Measurements from ENCODE around the gene DGKH. TPM values are rescaled to one million over a fixed set of nuclear protein-coding genes. Genes with fewer than 3 reads are reported as not detected.
A peak's percentile ranks its signal among the peaks of the same experiment; 100 is the strongest.

The DGKH gene
- total RNA-seq, 1 donor = 3.9 TPM

DNA sequence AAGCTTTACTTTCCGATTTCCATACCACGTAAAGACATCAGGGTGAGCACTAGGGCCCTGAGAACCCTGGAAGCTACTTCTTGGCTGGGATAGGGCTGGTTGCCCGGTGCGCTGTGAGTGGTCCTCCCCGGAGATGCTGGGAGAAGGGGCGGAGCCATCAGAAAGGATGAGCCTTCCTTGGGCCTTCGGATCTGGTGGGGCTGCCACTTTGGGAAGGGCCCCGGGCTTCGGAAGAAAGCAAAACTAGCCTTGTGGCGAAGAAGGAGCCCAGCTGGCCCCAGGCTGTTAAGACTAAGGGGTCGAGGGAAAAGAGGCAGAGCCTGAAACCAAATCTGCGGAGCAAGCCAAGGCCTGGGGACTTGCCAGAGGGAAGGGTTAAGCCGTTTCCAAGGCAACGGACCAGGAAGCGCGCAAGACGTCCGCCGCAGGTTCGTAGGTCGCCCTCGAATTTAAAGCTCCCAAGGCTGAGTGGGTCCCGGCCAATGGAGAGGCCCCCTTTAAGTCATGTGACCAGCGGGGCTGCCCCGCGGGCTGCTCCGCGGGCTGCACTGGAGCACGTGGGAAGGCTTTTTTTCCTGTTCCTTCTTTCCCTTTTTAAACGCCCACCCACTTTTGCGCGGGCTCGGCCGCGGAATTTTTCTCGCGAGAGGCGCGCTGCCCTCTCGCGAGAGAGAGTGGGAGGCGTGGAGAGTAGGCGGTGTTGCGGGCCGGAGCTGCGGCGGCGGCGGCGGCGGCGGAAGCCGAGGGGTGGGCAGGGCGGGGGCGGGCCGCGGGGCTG is 223.1 kb downstream of the DGKH start:
- peaks cover 42% of the 10 kb centered on the region for H3K4me1 ChIP-seq (ENCODE audit: insufficient read depth, low read length)
- peak overlapping the region; percentile 58 for H3K4me3 ChIP-seq (ENCODE audit: low read length)
- H3K27me3 ChIP-seq (ENCODE audit: insufficient read depth, low read length) = no peaks in the 10 kb centered on the region
- no peaks in the 10 kb centered on the region for H3K9me3 ChIP-seq (ENCODE audit: low read depth, low read length)

GRCh38 chr13:42272115-42272803 is 223.8 kb downstream of the DGKH start, which contains the start of gene AKAP11:
TSS of gene AKAP11 (plus strand) at chr13:42272152. CDS start at chr13:42286349, 14,197 bp downstream.
- peak within 1 kb of the TSS; percentile 67 for H3K4me3 ChIP-seq (ENCODE audit: low read length)
- no peaks in the 10 kb centered on the region for H3K27me3 ChIP-seq (ENCODE audit: insufficient read depth, low read length)
- no peaks in the 10 kb centered on the region for H3K9me3 ChIP-seq (ENCODE audit: low read depth, low read length)
- H3K4me1 ChIP-seq (ENCODE audit: insufficient read depth, low read length) = peaks cover 42% of the 10 kb centered on the region

- H3K4me1 ChIP-seq (ENCODE audit: insufficient read depth, low read length) = peaks cover 42% of the 10 kb centered on the region
- H3K27me3 ChIP-seq (ENCODE audit: insufficient read depth, low read length) = no peaks in the 10 kb centered on the region
- H3K9me3 ChIP-seq (ENCODE audit: low read depth, low read length) = no peaks in the 10 kb centered on the region
- H3K4me3 ChIP-seq (ENCODE audit: low read length) = peak overlapping the region; percentile 67
Observed at GRCh38 chr13:42272804-42273175, 224.3 kb downstream of the DGKH start.

GRCh38 chr13:42274386-42275097 is 226.1 kb downstream of the DGKH start:
- Histone ChIP-seq H3K9me3 (ENCODE audit: low read depth, low read length) (no peaks in the 10 kb centered on the region), H3K4me1 (ENCODE audit: insufficient read depth, low read length) (peaks cover 48% of the 10 kb centered on the region), H3K4me3 (ENCODE audit: low read length) (no peak overlapping the region)

DNA sequence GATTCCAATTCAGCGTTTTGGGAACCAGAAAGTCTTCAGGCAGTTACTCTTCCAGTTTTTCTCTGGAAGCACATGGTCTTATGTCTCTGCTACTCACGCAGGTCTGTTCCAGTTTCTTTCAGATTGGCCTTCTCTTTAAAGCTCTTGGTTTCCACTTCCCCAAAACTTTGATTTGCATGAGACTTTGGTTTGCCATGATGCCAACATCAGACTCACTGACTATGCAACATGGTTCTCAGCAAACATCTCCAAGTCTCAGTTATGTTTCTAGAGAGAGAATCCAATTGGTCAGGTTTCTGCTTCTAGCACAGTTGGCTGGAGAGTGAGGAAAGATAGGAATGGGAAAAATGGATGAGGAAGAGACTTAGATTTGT is 226.6 kb downstream of the DGKH start:
- Histone ChIP-seq H3K4me3 (ENCODE audit: low read length) (no peak overlapping the region), H3K27me3 (ENCODE audit: insufficient read depth, low read length) (no peaks in the 10 kb centered on the region), H3K4me1 (ENCODE audit: insufficient read depth, low read length) (peaks cover 54% of the 10 kb centered on the region), H3K9me3 (ENCODE audit: low read depth, low read length) (no peaks in the 10 kb centered on the region)

More at GRCh38 chr13:42274386-42275097, 226.1 kb downstream of the DGKH start:
- H3K27me3 ChIP-seq (ENCODE audit: insufficient read depth, low read length) = no peaks in the 10 kb centered on the region

DNA sequence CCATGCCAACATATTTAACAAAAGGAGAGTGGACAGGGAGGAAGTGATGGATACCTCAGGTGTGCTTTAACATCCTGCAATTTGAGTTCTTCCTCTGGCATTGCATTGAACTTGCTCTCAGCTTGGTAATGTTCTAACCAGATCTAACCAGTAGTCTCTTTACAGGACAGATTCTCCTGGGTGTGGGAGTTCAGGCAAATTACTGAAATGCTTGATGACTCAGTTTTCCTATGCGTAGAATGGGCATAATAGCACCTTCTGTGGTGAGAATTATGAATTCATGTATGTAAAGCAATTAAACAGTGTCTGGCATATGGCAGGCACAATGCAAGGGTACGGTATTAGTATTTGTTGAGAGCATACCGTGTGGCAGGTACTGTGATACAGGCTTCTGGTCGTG is 227.1 kb downstream of the DGKH start:
- H3K27me3 ChIP-seq (ENCODE audit: insufficient read depth, low read length) = no peaks in the 10 kb centered on the region
- H3K9me3 ChIP-seq (ENCODE audit: low read depth, low read length) = no peaks in the 10 kb centered on the region
- H3K4me3 ChIP-seq (ENCODE audit: low read length) = no peak overlapping the region
- peaks cover 54% of the 10 kb centered on the region for H3K4me1 ChIP-seq (ENCODE audit: insufficient read depth, low read length)

DNA sequence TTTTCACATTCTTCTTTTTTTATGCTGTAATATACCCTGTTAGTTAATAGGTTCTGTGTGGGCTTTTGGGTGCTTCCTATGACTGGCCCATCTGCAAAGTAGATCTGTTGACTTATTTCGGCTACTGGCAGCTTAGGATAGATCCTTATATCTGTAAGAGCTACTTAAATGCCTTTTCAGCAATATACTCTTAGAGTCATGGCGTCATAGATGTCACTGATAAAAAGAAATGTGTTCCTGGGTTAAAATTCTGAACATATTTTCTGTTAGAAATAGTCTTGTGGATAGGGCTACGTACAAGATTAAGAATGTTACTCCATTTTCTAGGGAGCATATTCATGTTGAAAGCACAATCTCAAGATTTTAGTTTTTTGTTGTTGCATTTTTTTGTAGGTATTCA is 228.2 kb downstream of the DGKH start:
- Histone ChIP-seq H3K4me1 (ENCODE audit: insufficient read depth, low read length) (peaks cover 47% of the 10 kb centered on the region), H3K4me3 (ENCODE audit: low read length) (no peak overlapping the region), H3K9me3 (ENCODE audit: low read depth, low read length) (no peaks in the 10 kb centered on the region), H3K27me3 (ENCODE audit: insufficient read depth, low read length) (no peaks in the 10 kb centered on the region)

- Histone ChIP-seq H3K27me3 (ENCODE audit: insufficient read depth, low read length) (no peaks in the 10 kb centered on the region), H3K4me3 (ENCODE audit: low read length) (no peak overlapping the region), H3K4me1 (ENCODE audit: insufficient read depth, low read length) (peaks cover 44% of the 10 kb centered on the region), H3K9me3 (ENCODE audit: low read depth, low read length) (no peaks in the 10 kb centered on the region)
Observed at GRCh38 chr13:42277618-42278276, 229.3 kb downstream of the DGKH start.

DNA sequence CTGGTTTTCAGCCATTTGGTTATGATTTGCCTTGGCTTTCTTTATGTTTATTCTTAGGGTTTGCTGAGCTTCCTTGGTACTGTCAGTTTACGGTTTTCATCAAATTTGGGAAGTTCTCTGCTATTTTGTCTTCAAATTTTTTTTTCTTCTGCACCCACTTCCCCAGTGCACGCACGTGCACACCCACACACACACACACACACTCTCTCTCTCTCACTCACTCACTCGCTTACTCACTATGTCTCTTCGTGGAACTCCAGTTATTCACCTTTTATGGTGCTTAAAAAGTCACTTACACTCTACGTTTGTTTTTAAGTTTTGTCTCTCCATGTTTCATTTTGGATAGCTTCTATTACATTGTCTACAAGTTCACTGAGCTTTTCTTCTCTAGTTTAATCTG is 230.6 kb downstream of the DGKH start:
- no peaks in the 10 kb centered on the region for H3K9me3 ChIP-seq (ENCODE audit: low read depth, low read length)
- no peak overlapping the region for H3K4me3 ChIP-seq (ENCODE audit: low read length)
- peaks cover 35% of the 10 kb centered on the region for H3K4me1 ChIP-seq (ENCODE audit: insufficient read depth, low read length)
- no peaks in the 10 kb centered on the region for H3K27me3 ChIP-seq (ENCODE audit: insufficient read depth, low read length)

DNA sequence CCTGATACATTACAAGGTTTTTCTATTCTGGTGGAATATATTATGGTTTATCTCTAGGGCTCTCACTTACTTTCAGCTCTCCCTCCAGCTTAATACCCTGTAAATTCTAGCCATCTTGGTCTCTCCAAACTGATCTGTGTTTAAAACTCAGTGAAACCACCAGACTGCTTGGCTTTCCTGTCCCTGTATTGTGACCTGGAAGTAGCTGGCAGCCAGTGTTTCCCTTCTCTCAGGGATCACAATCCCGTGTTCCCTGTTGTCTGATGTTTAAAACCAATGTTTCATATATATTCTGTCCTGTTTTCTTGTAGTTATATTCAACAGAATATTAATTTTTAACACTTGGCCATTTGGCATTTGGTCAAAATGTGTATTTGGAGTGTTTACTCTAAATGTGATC is 231.5 kb downstream of the DGKH start:
- H3K27me3 ChIP-seq (ENCODE audit: insufficient read depth, low read length) = no peaks in the 10 kb centered on the region
- H3K4me1 ChIP-seq (ENCODE audit: insufficient read depth, low read length) = peaks cover 26% of the 10 kb centered on the region
- H3K4me3 ChIP-seq (ENCODE audit: low read length) = no peak overlapping the region
- H3K9me3 ChIP-seq (ENCODE audit: low read depth, low read length) = no peaks in the 10 kb centered on the region

GRCh38 chr13:42280537-42280936 is 232.1 kb downstream of the DGKH start:
- no peak overlapping the region for H3K4me3 ChIP-seq (ENCODE audit: low read length)

DNA sequence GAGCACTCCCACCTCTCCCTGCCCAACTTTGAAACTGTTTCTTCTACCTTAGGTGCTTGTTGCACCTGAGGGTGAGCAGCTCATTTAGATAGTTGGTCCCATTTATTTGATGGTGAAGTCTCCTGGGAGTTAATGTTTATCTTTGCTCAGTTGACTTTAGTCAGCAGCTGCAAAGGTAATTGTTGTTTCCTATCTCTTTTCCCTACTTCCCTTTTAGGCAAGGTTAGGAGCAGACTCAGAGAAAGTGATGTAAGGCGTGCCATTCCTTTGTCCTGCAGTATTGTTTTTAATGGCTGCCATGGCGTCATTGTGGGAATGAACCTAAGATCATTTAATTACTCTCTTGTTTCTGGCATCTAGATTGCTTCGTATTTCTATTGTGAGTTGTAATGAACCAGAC is 235.1 kb downstream of the DGKH start:
- Histone ChIP-seq H3K4me3 (ENCODE audit: low read length) (no peak overlapping the region), H3K4me1 (ENCODE audit: insufficient read depth, low read length) (peaks cover 12% of the 10 kb centered on the region), H3K9me3 (ENCODE audit: low read depth, low read length) (no peaks in the 10 kb centered on the region), H3K27me3 (ENCODE audit: insufficient read depth, low read length) (no peaks in the 10 kb centered on the region)

More at GRCh38 chr13:42280537-42280936, 232.1 kb downstream of the DGKH start:
- Histone ChIP-seq H3K9me3 (ENCODE audit: low read depth, low read length) (no peaks in the 10 kb centered on the region), H3K4me1 (ENCODE audit: insufficient read depth, low read length) (peaks cover 20% of the 10 kb centered on the region), H3K27me3 (ENCODE audit: insufficient read depth, low read length) (no peaks in the 10 kb centered on the region)

DNA sequence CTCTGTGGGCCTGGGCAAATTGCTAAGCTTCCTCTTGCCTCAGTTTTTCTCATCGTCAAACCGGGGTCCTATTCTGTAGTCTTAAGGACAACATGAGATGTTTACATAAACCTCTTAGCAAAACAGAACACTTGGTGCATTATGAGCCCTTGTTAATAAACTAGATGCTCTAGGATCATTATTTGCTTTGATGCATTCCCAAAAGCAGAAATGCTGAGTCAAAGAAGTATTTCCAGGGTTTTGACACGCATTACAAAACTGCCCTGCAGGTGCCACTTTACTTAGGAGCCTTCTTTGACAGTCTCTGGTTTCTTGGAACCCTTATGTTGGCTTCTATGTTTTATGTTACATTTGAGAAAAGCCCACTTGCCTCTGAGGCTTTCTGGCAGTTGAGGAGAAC is 235.6 kb downstream of the DGKH start:
- Histone ChIP-seq H3K4me1 (ENCODE audit: insufficient read depth, low read length) (peaks cover 7% of the 10 kb centered on the region), H3K27me3 (ENCODE audit: insufficient read depth, low read length) (no peaks in the 10 kb centered on the region), H3K4me3 (ENCODE audit: low read length) (no peak overlapping the region), H3K9me3 (ENCODE audit: low read depth, low read length) (no peaks in the 10 kb centered on the region)

Data from mononuclear cell (primary cell).